IPS-11a (cell line): ENCODE results near the gene DERL2.
"Not testable (repeated sequence)": the region's sequence is repeated elsewhere in the genome, so short reads cannot be mapped to it uniquely, and the experiment has no call there.

Experiments
- H3K4me3 ChIP-seq: one replicate; pipeline ENCODE4 v1.5.1; 2013; ENCODE audit warnings: low read depth, low read length, control low read depth

Gene DERL2

DNA sequence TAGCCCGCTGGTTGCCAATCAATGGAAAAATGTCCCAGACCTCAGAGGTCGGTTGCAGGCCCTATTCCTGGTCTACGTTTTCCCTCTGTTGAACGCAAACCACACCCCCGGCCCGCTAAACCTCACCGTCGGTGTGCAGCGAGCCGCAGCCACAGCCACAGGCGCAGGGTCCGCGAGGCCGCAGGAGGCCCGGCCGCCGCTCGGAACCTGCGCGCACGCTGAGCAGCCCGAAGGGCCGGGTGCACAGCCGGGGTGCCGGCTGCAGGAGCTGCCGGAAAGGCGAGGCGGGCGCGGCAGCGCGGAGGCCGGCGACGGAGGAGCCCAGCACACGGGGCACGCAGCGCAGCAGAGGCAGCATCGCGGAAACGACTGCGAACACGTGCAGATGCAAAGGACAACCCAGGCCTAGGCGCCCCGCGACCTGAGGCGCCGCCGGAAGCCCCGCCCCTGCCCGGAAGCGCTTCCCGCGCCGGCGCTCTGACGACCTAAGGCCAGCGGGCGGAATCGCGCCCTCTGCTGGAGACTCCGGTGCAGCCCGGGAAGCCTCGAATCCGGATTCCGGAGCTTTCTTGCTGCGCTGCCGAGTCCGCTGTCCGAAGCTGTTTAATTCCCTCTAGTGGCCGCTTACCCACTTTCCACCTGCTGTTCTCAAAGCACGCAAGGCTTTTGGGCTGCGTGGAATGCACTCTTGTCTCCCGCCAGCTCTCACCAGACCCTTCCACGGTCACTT lies 47.1 kb downstream of the DERL2 start, which contains the start of gene C1QBP:
Gene C1QBP (minus strand): TSS at position 440 of the 730 bp plus-strand sequence. CDS start 82 bp downstream, at position 358.
- peak within 1 kb of the TSS; percentile 84 for H3K4me3 ChIP-seq

DNA sequence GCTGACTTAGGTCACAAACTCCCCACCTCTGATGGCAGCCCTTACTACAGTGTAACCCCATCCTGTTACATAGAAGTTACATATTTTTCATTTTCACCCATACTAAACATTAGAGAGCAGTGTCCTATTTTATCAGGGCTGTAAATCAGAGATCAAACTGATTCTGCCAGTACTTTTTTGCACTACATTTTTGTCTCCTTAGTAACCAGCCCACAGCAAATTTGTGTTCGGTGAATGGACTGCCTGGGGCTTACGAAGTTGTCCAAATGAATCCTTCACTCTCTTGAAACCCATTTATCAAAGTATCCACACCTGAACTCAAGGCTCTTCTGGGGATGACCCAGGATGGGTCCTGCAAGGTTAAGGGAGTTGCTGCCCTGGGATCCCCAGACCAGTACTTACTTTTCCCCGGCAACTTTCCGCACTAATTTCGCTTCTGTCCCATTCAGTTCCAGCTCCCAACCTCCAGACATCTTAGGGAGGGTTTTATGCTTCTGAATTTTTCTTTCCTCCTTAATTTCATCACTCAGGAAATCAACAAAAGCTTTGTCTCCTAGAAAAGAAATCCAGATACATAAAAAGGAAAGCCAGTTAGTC lies 48.2 kb downstream of the DERL2 start:
- peak overlapping the region; percentile 84 for H3K4me3 ChIP-seq

DNA sequence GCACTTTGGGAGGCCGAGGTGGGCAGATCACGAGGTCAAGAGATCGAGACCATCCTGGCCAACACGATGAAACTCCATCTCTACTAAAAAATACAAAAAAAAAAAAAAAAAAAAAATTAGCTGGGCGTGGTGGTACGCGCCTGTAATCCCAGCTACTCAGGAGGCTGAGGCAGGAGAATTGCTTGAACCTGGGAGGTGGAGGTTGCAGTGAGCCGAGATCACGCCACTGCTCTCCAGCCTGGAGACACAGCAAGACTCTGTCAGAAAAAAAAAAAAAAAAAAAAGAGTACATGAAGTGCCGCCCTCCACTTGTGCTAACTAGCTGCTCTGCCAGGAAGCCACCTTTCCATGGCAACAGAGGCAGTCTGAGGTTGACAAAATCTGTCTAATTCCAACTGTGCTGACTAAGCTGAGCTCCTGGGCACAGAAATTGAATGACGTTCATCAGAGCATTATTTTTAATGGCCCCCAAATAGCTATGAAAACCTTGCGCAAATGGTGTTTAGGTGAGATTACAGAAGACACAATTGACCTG lies 50.1 kb downstream of the DERL2 start:
- not testable (repeated sequence) for H3K4me3 ChIP-seq

DNA sequence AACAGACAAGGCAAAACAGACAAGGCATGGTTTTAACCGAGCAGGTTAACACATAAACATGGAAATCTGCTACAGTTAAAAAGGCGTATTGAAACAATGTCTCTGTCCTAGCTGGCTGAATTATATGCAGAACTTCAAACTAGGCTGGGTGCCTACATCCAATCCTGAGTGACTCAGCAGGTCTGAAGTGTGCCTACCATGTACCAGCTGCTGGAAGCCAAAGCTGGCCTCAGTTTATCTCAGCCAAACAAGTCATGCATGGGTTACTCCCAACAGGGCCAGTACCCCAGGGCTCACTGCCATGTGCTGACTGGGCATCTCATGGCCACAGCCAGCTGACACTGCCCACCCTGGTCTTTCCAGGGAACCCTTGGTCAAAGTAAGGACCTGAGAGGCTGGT lies 51.0 kb downstream of the DERL2 start:
- no peak overlapping the region for H3K4me3 ChIP-seq

DNA sequence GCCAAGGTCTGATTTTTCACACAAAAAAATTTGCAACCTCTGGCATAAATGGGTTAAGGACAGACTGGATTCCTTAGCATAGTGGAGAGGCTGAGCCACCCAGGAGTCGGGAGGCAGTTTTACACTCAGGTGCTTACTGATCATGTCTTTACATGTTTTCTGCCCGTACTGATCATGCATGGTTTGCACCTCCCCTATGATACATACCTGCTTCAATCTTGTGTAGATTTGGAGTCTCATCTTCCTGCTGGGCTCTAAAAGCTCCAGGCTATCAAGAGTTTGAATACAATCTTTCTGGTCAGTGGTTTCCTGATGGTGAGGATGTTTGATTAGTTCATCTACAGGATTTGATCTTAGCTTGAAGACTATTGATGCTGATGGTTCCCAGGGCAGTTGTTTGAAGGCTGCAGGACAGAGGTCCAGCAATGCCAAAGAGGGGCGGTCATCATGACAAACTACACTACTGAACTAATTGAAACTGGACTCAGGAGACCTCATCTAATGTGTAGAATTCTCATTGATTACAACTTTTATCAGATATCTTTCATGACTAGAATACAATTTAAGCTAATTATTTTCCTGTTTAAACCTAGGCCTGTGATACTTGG lies 53.9 kb downstream of the DERL2 start:
- H3K4me3 ChIP-seq = no peak overlapping the region

DNA sequence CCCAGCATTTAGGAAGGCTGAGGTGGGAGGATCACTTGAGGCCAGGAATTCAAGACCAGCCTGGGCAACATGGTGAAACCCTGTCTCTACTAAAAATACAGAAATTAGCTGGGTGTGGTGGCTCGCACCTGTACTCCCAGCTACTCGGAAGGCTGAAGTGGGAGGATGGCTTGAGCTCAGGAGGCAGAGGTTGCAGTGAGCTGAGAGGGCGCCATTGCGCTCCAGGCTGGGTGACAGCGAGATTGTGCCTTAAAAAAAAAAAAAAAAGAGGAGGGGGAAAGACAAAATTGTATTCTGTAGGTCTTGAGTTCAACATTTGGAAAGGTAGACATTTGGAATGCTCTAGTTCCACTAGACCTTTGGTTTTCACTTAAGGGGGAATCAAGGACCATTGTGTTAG lies 54.7 kb downstream of the DERL2 start:
- H3K4me3 ChIP-seq = not testable (repeated sequence)

DNA sequence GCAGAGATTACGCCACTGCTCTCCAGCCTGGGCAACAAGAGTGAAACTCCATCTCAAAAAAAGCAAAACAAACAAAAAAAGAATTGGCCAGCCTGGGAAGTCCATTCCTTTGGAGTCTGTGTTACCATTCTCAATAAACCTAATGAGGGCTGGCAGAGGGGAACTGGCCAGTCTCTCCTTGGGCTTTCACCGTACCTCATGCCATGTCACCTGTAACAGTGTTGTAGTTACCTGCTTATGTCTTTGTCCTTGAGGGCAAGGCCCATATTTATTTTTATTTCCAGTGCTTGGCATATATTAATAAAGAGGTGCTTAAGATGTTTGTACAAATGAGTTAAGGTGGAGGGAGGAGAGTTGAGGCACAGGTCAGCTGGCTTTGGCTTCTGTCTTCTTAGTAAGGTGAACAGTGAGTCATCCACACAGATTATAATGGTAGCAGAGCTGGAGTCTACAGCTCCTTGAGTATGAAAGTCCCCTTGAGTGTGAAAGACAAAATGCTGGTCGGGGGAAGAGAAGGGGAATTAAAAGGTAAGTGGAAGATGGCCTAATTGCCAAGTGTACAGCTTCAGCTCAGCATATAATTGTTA lies 55.5 kb downstream of the DERL2 start:
- H3K4me3 ChIP-seq = no peak overlapping the region

DNA sequence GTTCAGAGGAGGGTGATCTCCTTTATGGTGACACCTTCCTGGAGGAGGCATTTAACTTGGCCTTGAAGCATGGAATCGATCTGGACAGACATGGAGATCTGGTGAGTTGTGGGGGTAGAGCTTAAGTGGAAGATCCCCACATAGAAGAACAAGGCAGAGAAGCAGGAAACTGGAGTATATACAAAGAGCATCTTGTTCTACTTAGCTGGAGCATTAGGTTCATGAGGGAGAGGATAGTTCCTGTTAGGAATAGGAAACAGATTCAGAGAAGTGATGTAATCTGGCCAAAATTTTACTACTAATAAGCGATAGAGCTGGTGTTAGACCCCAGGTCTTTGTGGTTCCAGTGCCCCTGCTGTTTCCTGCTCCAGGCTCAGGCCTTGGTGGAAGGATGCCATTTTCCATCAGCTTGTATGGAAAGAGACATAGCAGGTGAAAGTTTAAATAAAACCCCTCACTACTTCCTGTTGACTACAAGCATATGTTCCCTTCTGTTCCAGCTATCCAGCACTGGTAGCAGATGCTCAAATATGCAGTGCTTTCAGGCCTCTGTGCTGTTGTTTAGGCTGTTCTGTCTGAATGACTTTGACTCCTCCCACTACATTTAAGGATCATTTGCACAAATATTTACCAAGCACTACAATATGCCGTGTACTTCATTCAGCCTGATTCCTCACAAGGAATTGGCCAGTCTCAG lies 56.6 kb downstream of the DERL2 start:
- H3K4me3 ChIP-seq = no peak overlapping the region

DNA sequence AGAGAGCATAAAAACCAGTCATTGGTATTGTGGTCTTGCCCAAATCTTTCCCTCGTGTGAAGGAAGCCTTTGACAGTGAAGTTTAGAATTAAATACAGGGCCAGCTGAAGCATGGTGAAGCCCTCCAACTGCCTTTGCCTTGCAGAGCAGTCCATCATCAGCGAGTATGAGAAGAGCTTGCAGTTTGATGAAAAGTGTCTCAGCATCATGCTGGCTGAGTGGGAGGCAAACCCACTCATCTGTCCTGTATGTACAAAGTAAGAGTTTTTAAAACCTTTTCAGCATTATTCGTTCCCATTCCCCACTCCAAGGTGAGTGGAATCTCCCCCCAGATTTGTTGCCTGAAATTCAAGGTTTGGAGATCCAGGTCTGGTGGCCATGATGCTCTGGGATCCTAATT lies 60.2 kb downstream of the DERL2 start:
- no peak overlapping the region for H3K4me3 ChIP-seq

DNA sequence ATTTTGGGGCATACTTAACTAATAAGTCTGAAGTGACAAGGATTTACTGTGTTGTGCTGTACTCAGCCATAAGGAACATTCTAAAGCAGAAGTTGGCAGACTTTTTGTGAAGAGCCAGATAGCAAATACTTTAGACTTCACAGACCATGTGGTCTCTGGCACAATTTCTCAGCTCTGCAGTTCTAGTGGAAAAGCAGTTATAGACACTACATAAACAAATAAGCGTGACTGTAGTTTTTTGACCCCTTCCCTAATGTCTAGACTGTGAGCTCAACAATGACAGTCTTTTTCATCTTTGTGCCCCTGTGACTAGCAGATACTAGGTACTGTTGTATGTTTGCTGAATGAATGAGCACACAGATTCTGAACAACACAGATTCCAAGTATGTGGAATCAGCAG lies 61.1 kb downstream of the DERL2 start:
- H3K4me3 ChIP-seq = no peak overlapping the region

DNA sequence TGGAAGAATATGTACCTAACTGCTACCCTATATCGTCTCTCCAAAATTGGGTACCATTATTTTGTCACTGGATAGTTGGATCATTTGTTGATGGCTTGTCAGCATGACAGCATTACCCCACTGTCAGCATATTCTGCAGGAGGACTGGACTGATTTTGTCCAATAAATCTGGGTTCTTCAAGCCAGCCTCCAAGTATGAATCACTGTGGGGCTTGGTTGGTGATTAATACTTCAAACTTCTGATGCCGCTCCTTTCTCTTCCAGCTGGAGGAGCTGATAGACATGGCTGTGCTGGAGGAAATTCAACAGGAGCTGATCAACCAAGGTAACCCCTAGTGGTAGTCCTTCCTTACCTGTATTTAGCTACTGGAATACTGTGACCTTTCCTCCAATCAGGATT lies 63.5 kb downstream of the DERL2 start:
- no peak overlapping the region for H3K4me3 ChIP-seq
